ENCODE results near the gene COBL. TPM values are rescaled to one million over a fixed set of nuclear protein-coding genes. Genes with fewer than 3 reads are reported as not detected.

COBL gene
- total and polyA plus RNA-seq, 2 of the 8 experiments (the other 6 are each of a cell fraction or from before 2014, with no cell fraction given) = 13.8 to 40.4 TPM

DNA sequence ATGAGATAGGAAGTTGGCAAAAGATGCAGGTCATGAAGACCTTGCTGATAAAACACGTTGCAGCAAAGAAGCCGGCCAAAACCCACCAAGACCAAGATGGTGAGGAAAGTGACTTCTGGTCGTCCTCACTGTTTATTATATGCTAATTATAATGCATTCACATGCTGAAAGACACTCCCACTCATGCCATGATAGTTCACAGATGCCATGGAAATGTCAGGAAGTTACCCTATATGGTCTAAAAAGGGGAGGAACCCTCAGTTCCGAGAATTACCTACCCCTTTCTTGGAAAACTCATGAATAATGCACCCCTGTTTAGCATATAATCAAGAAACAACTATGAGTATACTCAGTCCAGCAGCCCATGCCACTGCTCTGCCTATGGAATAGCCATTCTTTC is 331.5 kb downstream of the COBL start (continued):
- no peak for TF ChIP-seq CHD7 (IDR thresholded peaks at IDR 0.05; ENCODE audit: insufficient replicate concordance, low read length)
- TF ChIP-seq SUZ12 (IDR thresholded peaks at IDR 0.05; ENCODE audit: low read length) = no peak
- TF ChIP-seq CREB1 (IDR thresholded peaks at IDR 0.05) = no peak
- no peak for TF ChIP-seq CEBPB (IDR thresholded peaks at IDR 0.05; ENCODE audit: low read depth, low read length)
- TF ChIP-seq SP1 (IDR thresholded peaks at IDR 0.05; ENCODE audit: low read depth, low read length) = no peak
- TF ChIP-seq SP4 (IDR thresholded peaks at IDR 0.05; ENCODE audit: low read length) = no peak
